SK-N-DZ (cell line): ENCODE measurements around the gene CLDN6.

Experiments used
- DNase-seq: peaks from one replicate; pipeline ENCODE4 v3.0.0-alpha.2; 2015; ENCODE audit warnings: low spot score

CLDN6 gene

GRCh38 chr16:2988590-2989099, 29.3 kb downstream of the CLDN6 start:
- no peak for DNase-seq

GRCh38 chr16:2987833-2988232, 30.1 kb downstream of the CLDN6 start:
- DNase-seq = peak; percentile 37

DNA sequence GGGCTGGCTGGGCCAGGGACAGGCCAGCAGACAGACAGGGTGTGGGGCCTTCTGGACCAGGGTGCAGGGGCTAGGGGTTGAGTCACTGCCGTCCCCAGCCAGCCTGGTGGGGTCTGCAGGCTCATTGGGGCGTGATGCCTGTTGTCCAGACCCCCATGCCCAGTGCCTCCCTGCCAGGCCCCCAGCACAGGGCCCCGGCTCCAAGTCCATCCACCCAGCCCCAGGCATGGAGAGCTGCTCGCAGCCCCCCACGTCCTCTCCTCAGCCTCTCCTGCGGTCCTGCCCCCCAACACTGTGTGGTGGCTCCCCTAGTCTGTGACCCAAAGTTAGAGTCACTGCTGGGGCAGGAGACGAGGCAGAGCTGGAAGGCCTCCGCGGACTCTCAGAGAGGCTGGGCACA, 30.7 kb downstream of the CLDN6 start:
- no peak for DNase-seq

DNA sequence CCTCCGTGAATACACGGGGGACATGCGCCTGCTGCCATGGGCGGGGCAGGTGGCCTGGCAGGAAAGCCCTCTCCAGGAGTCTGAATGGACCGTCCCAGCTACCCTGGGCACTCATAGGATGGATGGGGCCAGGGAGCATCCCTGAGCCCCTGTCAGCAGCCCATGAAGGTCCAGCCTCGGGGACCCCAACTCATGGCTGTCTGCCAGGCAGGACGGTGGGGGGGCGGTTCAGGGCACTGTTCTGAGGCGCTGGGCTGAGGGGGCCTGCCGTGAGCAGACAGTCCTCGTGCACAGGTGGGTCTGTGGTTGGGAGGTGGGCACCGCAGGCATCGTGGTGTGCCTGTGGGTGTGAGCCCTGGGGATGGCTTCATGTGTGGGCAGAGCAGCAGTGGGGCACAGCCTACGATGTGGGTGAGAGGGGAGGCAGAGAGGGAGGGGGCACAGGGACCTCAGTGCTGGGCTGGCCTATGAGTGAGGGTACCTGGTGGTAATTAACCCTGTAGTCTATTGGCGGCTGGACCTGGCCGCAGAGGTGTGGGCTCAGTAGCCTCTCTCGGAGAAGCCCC, 31.3 kb downstream of the CLDN6 start:
- no peak for DNase-seq

GRCh38 chr16:2985893-2986355, 32.1 kb downstream of the CLDN6 start:
- peak; percentile 41 for DNase-seq

DNA sequence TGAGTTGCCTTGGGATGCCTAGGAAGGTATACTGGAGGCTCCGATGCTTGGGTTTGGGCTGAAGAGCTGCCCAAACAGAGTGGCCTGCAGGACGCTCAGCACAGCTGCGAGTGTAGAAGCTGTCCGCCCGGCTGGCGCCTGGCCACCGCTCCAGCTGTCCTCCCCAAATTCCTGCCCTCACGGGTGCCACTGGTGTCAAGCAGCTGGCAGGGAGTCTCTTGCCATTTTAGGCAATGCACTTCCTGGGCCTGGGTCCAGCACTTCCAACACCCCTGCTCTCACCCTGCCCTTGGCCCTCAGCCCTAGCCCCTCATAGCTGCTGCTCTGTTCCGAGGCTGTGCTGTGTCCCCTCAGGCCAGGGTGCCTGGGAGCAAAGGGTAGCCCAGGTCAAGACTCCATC, 32.5 kb downstream of the CLDN6 start:
- DNase-seq = no peak

- DNase-seq = peak; percentile 82
Observed at GRCh38 chr16:2983706-2984136, 34.3 kb downstream of the CLDN6 start.

GRCh38 chr16:2982402-2982801, 35.6 kb downstream of the CLDN6 start:
- DNase-seq = no peak

DNA sequence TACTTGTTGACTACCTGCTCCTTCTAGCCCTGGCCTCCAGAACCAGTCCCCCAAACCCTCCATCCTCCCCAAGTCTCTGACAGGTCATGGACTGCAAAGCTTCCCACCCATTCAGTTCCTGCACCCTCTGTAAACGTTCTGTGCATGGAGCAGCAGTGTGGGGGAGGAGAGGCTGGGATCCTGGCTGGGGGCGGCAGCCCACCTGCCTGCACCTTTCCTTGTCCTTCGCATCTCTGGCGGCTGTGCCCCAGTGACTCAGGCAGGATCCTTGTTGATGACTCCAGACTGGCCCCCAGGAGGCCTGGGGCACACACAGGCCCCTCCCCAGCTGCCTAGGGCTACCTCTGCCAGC, 36.1 kb downstream of the CLDN6 start:
- no peak for DNase-seq

GRCh38 chr16:2981177-2981898, 36.6 kb downstream of the CLDN6 start:
- peak; percentile 68 for DNase-seq

DNA sequence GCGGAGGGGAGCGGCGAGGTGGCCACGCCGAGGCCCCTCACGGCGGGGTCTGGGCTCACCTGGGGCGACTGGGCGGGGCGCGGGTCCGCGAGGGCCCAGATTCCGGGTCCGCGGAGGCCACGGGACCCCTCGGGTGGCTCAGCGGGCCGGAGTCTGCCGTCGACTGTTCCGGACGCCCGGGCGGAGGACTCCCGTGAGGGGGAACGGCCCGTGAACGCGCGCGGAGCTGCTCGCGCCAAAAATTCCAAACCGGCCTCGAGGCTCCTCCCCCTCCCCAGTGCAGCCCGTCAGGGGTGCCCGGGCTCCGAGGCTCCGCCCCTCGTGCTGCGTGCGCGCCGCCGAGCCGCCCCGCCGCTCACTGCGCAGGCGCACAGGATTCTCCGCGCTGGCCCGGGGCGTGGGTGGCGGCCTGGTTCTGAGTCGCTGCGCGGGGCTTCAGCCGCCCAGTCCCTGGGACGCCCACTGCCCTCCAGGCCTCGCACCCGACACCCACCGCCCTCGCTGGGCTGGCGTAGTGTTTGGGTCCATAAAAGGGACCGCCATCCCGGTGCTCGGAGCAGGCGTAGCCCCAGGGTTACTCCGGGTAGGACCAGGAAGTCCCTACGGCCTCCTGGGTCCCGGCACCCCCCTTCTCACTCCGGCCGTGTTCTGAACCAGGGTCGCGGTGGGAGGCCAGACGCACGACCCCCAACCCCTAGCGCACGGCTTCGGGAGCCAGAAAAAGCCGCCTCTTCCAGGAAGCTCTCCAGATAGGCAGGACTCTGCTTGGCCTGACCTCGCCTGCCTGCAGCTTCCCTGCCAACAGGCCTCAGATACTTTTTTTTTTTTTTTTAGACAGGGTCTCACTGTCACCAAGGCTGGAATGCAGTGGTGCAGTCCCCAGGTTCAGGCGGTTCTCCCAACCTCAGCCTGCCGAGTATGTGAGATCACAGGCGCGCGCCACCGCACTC, 37.5 kb downstream of the CLDN6 start, which contains the start of gene PKMYT1:
TSS of gene PKMYT1 (minus strand) at position 220 of the 950 bp plus-strand sequence. CDS start 789 bp downstream, outside the sequence.
- peak; percentile 85 for DNase-seq

GRCh38 chr16:2979669-2980226, 38.2 kb downstream of the CLDN6 start:
- DNase-seq = peak; percentile 35

- no peak for DNase-seq
Observed at GRCh38 chr16:2977440-2977839, 40.5 kb downstream of the CLDN6 start.

- DNase-seq = no peak
Observed at GRCh38 chr16:2976673-2977072, 41.3 kb downstream of the CLDN6 start.

GRCh38 chr16:2976201-2976600, 41.8 kb downstream of the CLDN6 start:
- DNase-seq = no peak

- DNase-seq = no peak
Observed at GRCh38 chr16:2975161-2975795, 42.7 kb downstream of the CLDN6 start.

DNA sequence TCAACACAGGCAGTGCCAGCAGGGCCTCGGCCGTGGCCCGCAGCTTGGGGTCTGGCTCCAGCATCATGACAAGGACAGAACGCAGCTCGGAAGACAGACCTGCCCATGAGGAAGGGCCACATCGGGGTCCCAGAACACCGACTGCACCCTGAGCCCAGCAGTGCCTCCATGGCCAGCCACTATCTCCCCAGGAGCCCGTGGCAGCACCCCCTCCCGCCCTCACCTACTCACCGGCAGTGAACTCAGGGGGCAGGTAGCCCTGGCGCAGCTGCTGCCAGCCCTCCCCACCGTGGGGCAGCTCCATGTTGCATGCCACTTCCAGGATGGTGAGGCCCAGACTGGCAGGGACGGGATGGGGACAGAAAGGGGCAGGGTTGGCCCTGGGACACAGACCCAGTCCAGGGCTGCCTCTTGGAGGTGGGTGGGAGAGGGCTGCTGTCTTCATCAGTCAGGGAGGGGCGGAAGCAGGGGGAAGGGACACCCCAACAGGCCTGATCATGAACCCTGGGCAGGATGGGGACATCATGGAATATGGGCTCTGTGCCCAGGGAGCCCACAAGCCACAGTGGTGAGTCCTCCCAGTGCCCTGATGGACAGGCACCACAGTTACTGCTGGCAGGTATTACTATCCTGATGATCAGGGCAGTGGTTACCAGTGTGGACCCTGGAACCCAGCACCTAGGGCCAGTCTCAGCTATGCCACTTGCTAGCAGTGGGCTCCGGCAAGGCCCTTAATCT, 43.5 kb downstream of the CLDN6 start:
- no peak for DNase-seq

DNA sequence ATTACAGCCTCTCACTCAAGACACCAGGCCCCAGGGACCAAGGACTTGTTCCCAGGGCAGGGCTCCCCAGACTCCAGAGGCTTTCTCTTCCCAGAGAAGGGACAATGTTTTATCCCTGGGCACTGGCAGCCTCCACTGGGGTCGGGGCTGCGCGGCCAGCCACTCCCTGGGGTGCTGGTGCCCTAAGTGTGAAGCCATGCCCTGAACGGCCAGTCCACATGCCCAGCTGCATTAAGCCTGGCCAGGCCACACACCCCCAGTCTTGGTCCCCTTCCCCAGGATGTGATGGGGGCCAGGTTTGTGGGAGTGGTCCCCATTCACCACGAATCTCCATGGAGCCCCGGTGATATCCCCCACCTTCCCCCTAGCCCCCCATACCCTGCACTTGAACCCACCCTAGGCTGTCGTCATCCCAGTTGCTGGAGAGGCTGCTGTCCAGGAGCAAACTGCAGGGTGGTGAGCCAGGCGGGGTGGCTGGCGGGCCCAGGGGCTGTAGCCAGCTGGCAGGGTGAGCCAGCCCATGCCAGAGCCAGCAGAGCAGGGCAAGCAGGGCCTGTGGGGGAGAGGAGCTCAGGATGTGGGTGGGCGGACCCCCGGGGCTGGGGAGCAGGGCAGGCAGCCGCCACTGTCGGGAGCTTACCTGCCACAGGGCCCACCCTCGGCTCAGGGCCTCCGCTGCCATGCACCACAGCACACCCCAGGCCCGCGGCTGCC, 44.2 kb downstream of the CLDN6 start:
- DNase-seq = no peak

DNA sequence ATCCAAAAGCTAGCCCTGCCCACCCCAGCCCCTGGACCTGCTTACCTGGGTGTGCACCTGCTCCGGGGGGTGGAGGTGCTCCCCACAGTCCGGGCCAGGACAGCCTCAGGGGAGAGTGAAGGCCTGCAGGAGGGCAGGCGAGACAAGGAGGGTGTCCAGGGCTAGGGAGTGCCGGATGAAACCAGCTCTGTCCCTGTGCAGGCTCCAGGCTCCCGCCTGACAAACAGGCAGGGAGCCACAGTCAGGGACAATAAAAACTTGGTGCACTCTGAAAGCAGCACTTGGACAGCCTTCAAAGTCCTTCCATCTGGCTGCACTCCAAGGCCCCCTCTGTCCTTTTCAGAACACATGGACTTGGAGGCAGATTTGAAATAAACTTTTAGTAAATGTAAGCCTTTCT, 44.9 kb downstream of the CLDN6 start:
- no peak for DNase-seq
